ENCODE measurements around the gene B3GNT8. TPM values are rescaled to one million over a fixed set of nuclear protein-coding genes. Genes with fewer than 3 reads are reported as not detected.
"Not testable (repeated sequence)": the region's sequence is repeated elsewhere in the genome, so short reads cannot be mapped to it uniquely, and the experiment has no call there.

The B3GNT8 gene
- total RNA-seq (2014; rRNA removed; shearing (Covaris generic); ENCODE audit: low replicate concordance): not detected in 2 replicates

DNA sequence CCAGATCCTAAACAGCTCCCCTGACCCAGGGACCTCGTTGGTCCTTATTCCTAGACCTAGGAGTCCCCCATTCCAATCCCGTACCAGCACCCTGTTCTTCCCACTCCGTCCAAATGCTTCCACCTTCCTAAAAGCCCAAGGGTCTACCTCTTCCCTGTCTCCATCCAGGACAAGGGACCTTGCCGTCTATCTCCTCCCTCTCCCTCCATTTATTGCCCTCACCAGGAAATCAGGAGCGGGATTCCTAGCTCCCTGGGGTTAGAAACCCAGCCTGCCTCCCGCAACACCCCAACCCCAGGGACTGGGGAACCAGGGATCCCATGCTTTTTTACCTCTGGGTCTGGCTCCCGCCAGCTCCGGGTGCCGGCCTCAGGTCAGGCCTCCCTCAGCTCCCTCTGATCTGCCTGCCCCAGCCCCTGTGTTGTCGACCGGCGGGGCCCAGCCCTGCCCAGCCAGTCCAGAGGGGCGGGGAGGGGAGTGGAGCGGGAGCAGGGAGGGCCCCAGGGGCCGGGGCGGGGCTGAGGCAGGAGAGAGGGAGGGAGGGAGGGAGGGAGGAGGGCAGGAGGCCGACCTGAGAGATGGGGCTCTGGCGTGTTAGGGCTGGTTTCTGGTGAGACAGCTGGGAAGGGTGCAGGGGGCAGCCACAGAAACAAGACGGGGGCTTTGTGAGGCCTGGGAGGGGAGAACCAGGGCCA, at the start of gene B3GNT8:
Gene B3GNT8 (minus strand): TSS at position 423 of the 695 bp plus-strand sequence. CDS start 596 bp downstream, outside the sequence.
- H4K20me1 ChIP-seq (ENCODE audit: insufficient read depth, low read depth, low read length): no peaks in the 10 kb centered on the region
- no peaks in the 10 kb centered on the region for H3K79me2 ChIP-seq (ENCODE audit: low read length)
- no peaks in the 10 kb centered on the region for H3K9me2 ChIP-seq (replicated peaks; ENCODE audit: insufficient read depth, low read length)
- H3K27me3 ChIP-seq (ENCODE audit: low read length): no peaks in the 10 kb centered on the region
- H3K9me3 ChIP-seq (ENCODE audit: low read length): no peaks in the 10 kb centered on the region
- no peak within 1 kb of the TSS for H3K4me2 ChIP-seq (ENCODE audit: low read depth, low read length, poor library complexity, severe bottlenecking)
- peak; percentile 40 for DNase-seq
- no peak within 1 kb of the TSS for H3K27ac ChIP-seq (ENCODE audit: low read length)
- no peak within 1 kb of the TSS for H3K4me3 ChIP-seq (ENCODE audit: low read length)
- no peak within 1 kb of the TSS for H2AFZ ChIP-seq (ENCODE audit: low read length)
- no peaks in the 10 kb centered on the region for H3K36me3 ChIP-seq (ENCODE audit: insufficient read depth, low read length)
- H3K9ac ChIP-seq (ENCODE audit: low read length): no peak within 1 kb of the TSS
- peaks cover 11% of the 10 kb centered on the region for H3K4me1 ChIP-seq (ENCODE audit: low read length)

DNA sequence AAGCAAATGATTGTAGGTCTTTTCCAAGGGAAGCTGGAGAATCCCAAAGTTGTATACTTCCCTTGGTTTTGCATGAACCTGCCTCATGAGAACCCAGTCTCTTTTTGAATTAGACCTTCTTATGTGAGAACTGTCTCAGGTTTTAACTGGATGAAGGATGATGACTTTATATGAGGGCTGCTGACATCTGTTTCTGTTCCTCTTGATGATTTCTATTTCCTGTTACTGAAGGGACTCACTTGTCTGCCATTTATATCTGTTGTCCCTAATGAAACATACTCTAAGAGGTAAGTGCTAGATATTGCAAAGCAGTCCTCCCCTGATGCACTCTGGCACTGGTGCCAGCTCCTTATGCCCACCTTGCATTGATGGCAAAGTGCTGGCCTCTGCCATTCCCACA, 49.4 kb upstream of the B3GNT8 start:
- no peak overlapping the region for H3K4me2 ChIP-seq (ENCODE audit: low read depth, low read length, poor library complexity, severe bottlenecking)
- H3K27me3 ChIP-seq (ENCODE audit: low read length): no peaks in the 10 kb centered on the region
- H4K20me1 ChIP-seq (ENCODE audit: insufficient read depth, low read depth, low read length): no peaks in the 10 kb centered on the region
- no peak overlapping the region for H3K4me3 ChIP-seq (ENCODE audit: low read length)
- no peaks in the 10 kb centered on the region for H3K9me2 ChIP-seq (replicated peaks; ENCODE audit: insufficient read depth, low read length)
- no peak overlapping the region for H3K27ac ChIP-seq (ENCODE audit: low read length)
- no peaks in the 10 kb centered on the region for H3K9me3 ChIP-seq (ENCODE audit: low read length)
- no peak overlapping the region for H2AFZ ChIP-seq (ENCODE audit: low read length)
- no peaks in the 10 kb centered on the region for H3K4me1 ChIP-seq (ENCODE audit: low read length)
- no peaks in the 10 kb centered on the region for H3K79me2 ChIP-seq (ENCODE audit: low read length)
- no peak for DNase-seq
- H3K9ac ChIP-seq (ENCODE audit: low read length): no peak overlapping the region
- H3K36me3 ChIP-seq (ENCODE audit: insufficient read depth, low read length): no peaks in the 10 kb centered on the region

- H3K27ac ChIP-seq (ENCODE audit: low read length); H3K4me3 ChIP-seq (ENCODE audit: low read length); H3K4me1 ChIP-seq (ENCODE audit: low read length); H3K9me3 ChIP-seq (ENCODE audit: low read length); H4K20me1 ChIP-seq (ENCODE audit: insufficient read depth, low read depth, low read length); H3K36me3 ChIP-seq (ENCODE audit: insufficient read depth, low read length); H3K79me2 ChIP-seq (ENCODE audit: low read length); H3K9ac ChIP-seq (ENCODE audit: low read length); H3K27me3 ChIP-seq (ENCODE audit: low read length); H3K9me2 ChIP-seq (replicated peaks; ENCODE audit: insufficient read depth, low read length): not testable (repeated sequence)
- Histone ChIP-seq H2AFZ (ENCODE audit: low read length) (peak overlapping the region; percentile 77; the same call in 1 of the 2 replicates), H3K4me2 (ENCODE audit: low read depth, low read length, poor library complexity, severe bottlenecking) (peak overlapping the region; percentile 59)
- DNase-seq: peak; percentile 53
These were observed 36.4 kb upstream of the B3GNT8 start for GRCh38 chr19:41463257-41464256.

DNA sequence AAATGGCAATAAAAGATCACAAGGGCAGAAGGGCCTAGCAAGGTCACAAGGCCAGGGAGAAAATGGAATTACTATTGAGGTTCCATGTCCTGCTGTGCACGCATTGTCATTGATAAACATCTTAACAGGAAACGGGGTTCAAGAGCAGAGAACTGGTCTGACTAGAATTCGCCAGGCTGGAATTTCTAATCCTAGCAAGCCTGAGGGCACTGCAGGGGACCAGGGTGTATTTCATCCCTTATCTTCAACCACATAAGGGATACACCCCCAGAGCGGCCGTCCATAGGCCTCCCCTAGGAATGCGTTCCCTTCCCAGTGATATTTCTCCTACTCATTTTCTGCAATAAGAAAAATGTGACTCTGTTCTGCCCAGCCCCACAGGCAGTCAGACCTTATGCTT, 35.3 kb upstream of the B3GNT8 start:
- Histone ChIP-seq H3K4me2 (ENCODE audit: low read depth, low read length, poor library complexity, severe bottlenecking) (no peak overlapping the region), H3K9me2 (replicated peaks; ENCODE audit: insufficient read depth, low read length) (no peaks in the 10 kb centered on the region), H3K79me2 (ENCODE audit: low read length) (no peaks in the 10 kb centered on the region), H3K9me3 (ENCODE audit: low read length) (no peaks in the 10 kb centered on the region), H3K27ac (ENCODE audit: low read length) (no peak overlapping the region), H2AFZ (ENCODE audit: low read length) (no peak overlapping the region), H4K20me1 (ENCODE audit: insufficient read depth, low read depth, low read length) (no peaks in the 10 kb centered on the region), H3K27me3 (ENCODE audit: low read length) (no peaks in the 10 kb centered on the region), H3K9ac (ENCODE audit: low read length) (no peak overlapping the region), H3K36me3 (ENCODE audit: insufficient read depth, low read length) (no peaks in the 10 kb centered on the region), H3K4me1 (ENCODE audit: low read length) (peaks cover 9% of the 10 kb centered on the region), H3K4me3 (ENCODE audit: low read length) (no peak overlapping the region)
- DNase-seq: no peak

GRCh38 chr19:41457241-41457640, 30.1 kb upstream of the B3GNT8 start:
- Histone ChIP-seq H4K20me1 (ENCODE audit: insufficient read depth, low read depth, low read length) (no peaks in the 10 kb centered on the region), H3K36me3 (ENCODE audit: insufficient read depth, low read length) (no peaks in the 10 kb centered on the region), H3K9ac (ENCODE audit: low read length) (no peak overlapping the region), H3K9me2 (replicated peaks; ENCODE audit: insufficient read depth, low read length) (no peaks in the 10 kb centered on the region), H3K4me1 (ENCODE audit: low read length) (no peaks in the 10 kb centered on the region), H3K4me3 (ENCODE audit: low read length) (no peak overlapping the region), H3K27me3 (ENCODE audit: low read length) (no peaks in the 10 kb centered on the region), H3K9me3 (ENCODE audit: low read length) (no peaks in the 10 kb centered on the region), H3K4me2 (ENCODE audit: low read depth, low read length, poor library complexity, severe bottlenecking) (no peak overlapping the region), H3K79me2 (ENCODE audit: low read length) (no peaks in the 10 kb centered on the region), H3K27ac (ENCODE audit: low read length) (no peak overlapping the region), H2AFZ (ENCODE audit: low read length) (no peak overlapping the region)
- DNase-seq: no peak

DNA sequence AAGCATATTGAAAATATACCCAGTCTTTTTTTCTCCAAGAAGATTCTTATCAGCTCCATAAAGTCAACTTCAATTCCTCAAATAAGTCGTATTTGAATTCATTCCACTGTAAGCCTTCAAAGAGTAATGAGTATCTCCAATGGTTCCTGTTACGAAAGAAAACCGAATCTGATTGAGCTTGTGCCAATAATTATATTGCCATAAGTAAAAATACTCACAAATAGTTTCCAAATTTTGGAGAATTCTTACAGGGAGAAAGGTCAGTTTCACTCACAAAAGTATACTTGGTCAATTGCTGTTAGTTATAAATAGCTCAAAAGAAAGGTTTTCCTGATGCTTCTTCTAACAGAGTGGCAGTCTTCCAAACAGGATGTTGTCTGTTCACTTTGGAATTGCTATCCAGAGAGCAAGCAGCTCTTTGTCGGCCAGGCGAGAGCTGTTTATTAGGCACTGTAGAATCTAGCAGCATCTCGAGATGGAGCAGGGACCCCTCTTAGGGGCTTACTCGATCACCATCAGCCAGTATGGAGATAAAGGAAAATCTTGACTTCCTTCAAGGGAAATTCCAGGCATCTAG, 29.3 kb upstream of the B3GNT8 start:
- H3K4me2 ChIP-seq (ENCODE audit: low read depth, low read length, poor library complexity, severe bottlenecking): no peak overlapping the region
- H3K9ac ChIP-seq (ENCODE audit: low read length): no peak overlapping the region
- no peaks in the 10 kb centered on the region for H3K36me3 ChIP-seq (ENCODE audit: insufficient read depth, low read length)
- DNase-seq: no peak
- no peak overlapping the region for H2AFZ ChIP-seq (ENCODE audit: low read length)
- no peaks in the 10 kb centered on the region for H3K79me2 ChIP-seq (ENCODE audit: low read length)
- no peaks in the 10 kb centered on the region for H3K4me1 ChIP-seq (ENCODE audit: low read length)
- no peaks in the 10 kb centered on the region for H4K20me1 ChIP-seq (ENCODE audit: insufficient read depth, low read depth, low read length)
- H3K9me3 ChIP-seq (ENCODE audit: low read length): no peaks in the 10 kb centered on the region
- H3K27me3 ChIP-seq (ENCODE audit: low read length): no peaks in the 10 kb centered on the region
- no peak overlapping the region for H3K27ac ChIP-seq (ENCODE audit: low read length)
- H3K4me3 ChIP-seq (ENCODE audit: low read length): no peak overlapping the region
- H3K9me2 ChIP-seq (replicated peaks; ENCODE audit: insufficient read depth, low read length): no peaks in the 10 kb centered on the region

- Histone ChIP-seq H3K4me1 (ENCODE audit: low read length) (no peaks in the 10 kb centered on the region), H3K9ac (ENCODE audit: low read length) (no peak overlapping the region), H3K79me2 (ENCODE audit: low read length) (no peaks in the 10 kb centered on the region), H3K9me3 (ENCODE audit: low read length) (no peaks in the 10 kb centered on the region), H3K4me3 (ENCODE audit: low read length) (no peak overlapping the region), H3K36me3 (ENCODE audit: insufficient read depth, low read length) (no peaks in the 10 kb centered on the region), H2AFZ (ENCODE audit: low read length) (no peak overlapping the region), H3K4me2 (ENCODE audit: low read depth, low read length, poor library complexity, severe bottlenecking) (no peak overlapping the region), H3K27ac (ENCODE audit: low read length) (no peak overlapping the region), H3K9me2 (replicated peaks; ENCODE audit: insufficient read depth, low read length) (no peaks in the 10 kb centered on the region), H4K20me1 (ENCODE audit: insufficient read depth, low read depth, low read length) (no peaks in the 10 kb centered on the region), H3K27me3 (ENCODE audit: low read length) (no peaks in the 10 kb centered on the region)
- no peak for DNase-seq
These were observed 28.8 kb upstream of the B3GNT8 start for GRCh38 chr19:41455936-41456335.

Data from Karpas-422 (cell line).